Panc1 (cell line): ENCODE measurements around the gene TOPBP1. TPM values are rescaled to one million over a fixed set of nuclear protein-coding genes. Genes with fewer than 3 reads are reported as not detected.

Experiments
- ATAC-seq: fragments of 200-7000 bp; cut with Tn5 transposase; 2 replicates; pipeline ENCODE4 v1.9.1; 2020; ENCODE audit warnings: mild to moderate bottlenecking, moderate library complexity
- BruUV-seq: library from RNA; stranded (reverse); fragments of 400-500 nt; replicated peaks from 2 replicates; lab custom pipeline; 2021; lab: Mats Ljungman, UMichigan
- CTCF ChIA-PET: fragments of 300-600 bp; sonication (Branson Sonifier 250); formaldehyde crosslinking; loops from one replicate; lab custom pipeline; 2022; ENCODE audit warnings: antibody characterized with exemption; lab: Charles Lee
- POLR2A ChIA-PET: fragments of 300-600 bp; sonication (Branson Sonifier 250); formaldehyde crosslinking; loops from one replicate; lab custom pipeline; 2022; ENCODE audit warnings: antibody characterized with exemption; lab: Charles Lee
- DNase-seq: peaks from one replicate; pipeline ENCODE4 v3.0.0-alpha.2; 2010; ENCODE audit warnings: low read depth, low spot score
- H3K27ac ChIP-seq: 2 replicates; pipeline ENCODE4 v1.5.1; 2011; ENCODE audit warnings: mild to moderate bottlenecking, low read length, inconsistent platforms
- H3K27me3 ChIP-seq: fragments of 200-500 bp; sonication (Bioruptor generic); 2 replicates; pipeline ENCODE4 v1.6.0; 2014; ENCODE audit warnings: low read length, inconsistent platforms; ENCODE audit not compliant: control insufficient read depth, insufficient read depth
- H3K36me3 ChIP-seq: fragments of 200-500 bp; sonication (Bioruptor generic); 2 replicates; pipeline ENCODE4 v1.5.1; 2014; ENCODE audit warnings: inconsistent platforms, mild to moderate bottlenecking, low read length, moderate library complexity; ENCODE audit not compliant: control insufficient read depth, insufficient read depth
- H3K4me1 ChIP-seq: 2 replicates; pipeline ENCODE4 v1.5.1; 2011; ENCODE audit warnings: inconsistent platforms, mild to moderate bottlenecking, low read length, moderate library complexity; ENCODE audit not compliant: control insufficient read depth, insufficient read depth
- H3K4me3 ChIP-seq, 2 experiments: 2 replicates each; pipeline ENCODE4 v1.5.1; 2011 to 2012; ENCODE audit warnings: low read depth in 2 of 2, low read length in 2 of 2, mild to moderate bottlenecking in 2 of 2, inconsistent platforms in 1 of 2, moderate library complexity in 1 of 2
- H3K9me3 ChIP-seq: fragments of 200-500 bp; sonication (Bioruptor generic); 2 replicates; pipeline ENCODE4 v1.5.1; 2014; ENCODE audit warnings: low read depth, mild to moderate bottlenecking, inconsistent platforms, low read length, moderate library complexity; ENCODE audit not compliant: control insufficient read depth, insufficient read depth
- POLR2AphosphoS5 ChIP-seq: IDR thresholded peaks from 2 replicates; pipeline ENCODE4 v1.6.1; 2012; ENCODE audit warnings: mild to moderate bottlenecking, low read depth, low read length, moderate library complexity
- SIN3A ChIP-seq: IDR thresholded peaks from 2 replicates; pipeline ENCODE4 v1.6.1; 2012; ENCODE audit warnings: low read depth, mild to moderate bottlenecking, low read length, moderate library complexity, borderline replicate concordance; ENCODE audit not compliant: insufficient read depth
- TCF7L2 ChIP-seq: IDR thresholded peaks from 2 replicates; pipeline ENCODE4 v1.6.1; 2011; ENCODE audit warnings: mild to moderate bottlenecking, low read depth, low read length, inconsistent platforms
- in situ Hi-C: cut with HindIII; loops from 2 replicates; pipeline ENCODE4 v1.10.0; 2016; ENCODE audit warnings: low sequenced_read_pairs, low pct_unique_long_range_greater_than_20kb
- intact Hi-C: fragments of 100-400 bp; cut with micrococcal nuclease; formaldehyde crosslinking; loops from one replicate; pipeline ENCODE4 v1.10.0; 2022; ENCODE audit not compliant: unreplicated experiment
- total RNA-seq: library from RNA; stranded (reverse); gene quantifications from one replicate; pipeline ENCODE4 v1.2.1, GENCODE V29; 2021; ENCODE audit not compliant: unreplicated experiment
- TF ChIP-seq, protein P1 (sequence below): fragments of 450-650 bp; IDR thresholded peaks from 2 replicates; pipeline ENCODE4 v1.5.1; 2017; ENCODE audit warnings: mild to moderate bottlenecking
- TF ChIP-seq, protein P2 (sequence below), 2 experiments: IDR thresholded peaks; 2 replicates each; pipeline ENCODE4 v1.6.1; 2011 to 2012; ENCODE audit warnings: low read depth in 2 of 2, control low read depth in 1 of 2, low read length in 1 of 2, mild to moderate bottlenecking in 1 of 2, moderate library complexity in 1 of 2; ENCODE audit not compliant: insufficient read depth in 1 of 2

Gene TOPBP1
- total RNA-seq, 1 experiment from 2014 or later: 78.4 TPM

DNA sequence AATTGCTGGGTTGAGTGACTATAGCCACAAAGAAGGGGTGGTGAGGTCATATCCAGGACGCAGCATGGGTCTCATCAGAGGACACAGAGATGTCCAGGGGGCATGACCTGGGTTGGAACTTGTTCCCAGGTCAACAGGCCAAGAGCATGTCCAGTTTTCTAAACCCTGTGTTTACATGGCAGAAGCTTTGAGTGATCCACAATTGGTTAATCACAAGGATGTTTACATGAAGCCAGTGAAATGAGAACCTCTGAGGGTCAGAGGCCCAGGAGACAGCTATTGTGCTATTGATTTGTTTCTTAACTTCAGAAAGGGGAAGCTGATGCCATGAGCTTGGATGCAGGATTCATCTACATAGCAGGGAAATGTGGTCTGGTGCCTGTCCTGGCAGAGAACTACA lies 42.2 kb upstream of the TOPBP1 start:
- in situ Hi-C loops: no loop called here
- Histone ChIP-seq H3K27me3 (peaks cover 32% of the 10 kb centered on the region), H3K27ac (no peak overlapping the region), H3K9me3 (no peaks in the 10 kb centered on the region), H3K4me1 (no peaks in the 10 kb centered on the region), H3K4me3 (no peak overlapping the region), H3K36me3 (no peaks in the 10 kb centered on the region; the same call in 1 of the 2 replicates)
- TF ChIP-seq TCF7L2 (no peak), SIN3A (no peak), POLR2AphosphoS5 (no peak)
- TF ChIP-seq, protein P1, sequence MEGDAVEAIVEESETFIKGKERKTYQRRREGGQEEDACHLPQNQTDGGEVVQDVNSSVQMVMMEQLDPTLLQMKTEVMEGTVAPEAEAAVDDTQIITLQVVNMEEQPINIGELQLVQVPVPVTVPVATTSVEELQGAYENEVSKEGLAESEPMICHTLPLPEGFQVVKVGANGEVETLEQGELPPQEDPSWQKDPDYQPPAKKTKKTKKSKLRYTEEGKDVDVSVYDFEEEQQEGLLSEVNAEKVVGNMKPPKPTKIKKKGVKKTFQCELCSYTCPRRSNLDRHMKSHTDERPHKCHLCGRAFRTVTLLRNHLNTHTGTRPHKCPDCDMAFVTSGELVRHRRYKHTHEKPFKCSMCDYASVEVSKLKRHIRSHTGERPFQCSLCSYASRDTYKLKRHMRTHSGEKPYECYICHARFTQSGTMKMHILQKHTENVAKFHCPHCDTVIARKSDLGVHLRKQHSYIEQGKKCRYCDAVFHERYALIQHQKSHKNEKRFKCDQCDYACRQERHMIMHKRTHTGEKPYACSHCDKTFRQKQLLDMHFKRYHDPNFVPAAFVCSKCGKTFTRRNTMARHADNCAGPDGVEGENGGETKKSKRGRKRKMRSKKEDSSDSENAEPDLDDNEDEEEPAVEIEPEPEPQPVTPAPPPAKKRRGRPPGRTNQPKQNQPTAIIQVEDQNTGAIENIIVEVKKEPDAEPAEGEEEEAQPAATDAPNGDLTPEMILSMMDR: no peak
- TF ChIP-seq, protein P2, sequence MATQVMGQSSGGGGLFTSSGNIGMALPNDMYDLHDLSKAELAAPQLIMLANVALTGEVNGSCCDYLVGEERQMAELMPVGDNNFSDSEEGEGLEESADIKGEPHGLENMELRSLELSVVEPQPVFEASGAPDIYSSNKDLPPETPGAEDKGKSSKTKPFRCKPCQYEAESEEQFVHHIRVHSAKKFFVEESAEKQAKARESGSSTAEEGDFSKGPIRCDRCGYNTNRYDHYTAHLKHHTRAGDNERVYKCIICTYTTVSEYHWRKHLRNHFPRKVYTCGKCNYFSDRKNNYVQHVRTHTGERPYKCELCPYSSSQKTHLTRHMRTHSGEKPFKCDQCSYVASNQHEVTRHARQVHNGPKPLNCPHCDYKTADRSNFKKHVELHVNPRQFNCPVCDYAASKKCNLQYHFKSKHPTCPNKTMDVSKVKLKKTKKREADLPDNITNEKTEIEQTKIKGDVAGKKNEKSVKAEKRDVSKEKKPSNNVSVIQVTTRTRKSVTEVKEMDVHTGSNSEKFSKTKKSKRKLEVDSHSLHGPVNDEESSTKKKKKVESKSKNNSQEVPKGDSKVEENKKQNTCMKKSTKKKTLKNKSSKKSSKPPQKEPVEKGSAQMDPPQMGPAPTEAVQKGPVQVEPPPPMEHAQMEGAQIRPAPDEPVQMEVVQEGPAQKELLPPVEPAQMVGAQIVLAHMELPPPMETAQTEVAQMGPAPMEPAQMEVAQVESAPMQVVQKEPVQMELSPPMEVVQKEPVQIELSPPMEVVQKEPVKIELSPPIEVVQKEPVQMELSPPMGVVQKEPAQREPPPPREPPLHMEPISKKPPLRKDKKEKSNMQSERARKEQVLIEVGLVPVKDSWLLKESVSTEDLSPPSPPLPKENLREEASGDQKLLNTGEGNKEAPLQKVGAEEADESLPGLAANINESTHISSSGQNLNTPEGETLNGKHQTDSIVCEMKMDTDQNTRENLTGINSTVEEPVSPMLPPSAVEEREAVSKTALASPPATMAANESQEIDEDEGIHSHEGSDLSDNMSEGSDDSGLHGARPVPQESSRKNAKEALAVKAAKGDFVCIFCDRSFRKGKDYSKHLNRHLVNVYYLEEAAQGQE (IDR thresholded peaks at IDR 0.05; ENCODE audit: insufficient read depth in 1 of 2, low read depth in 2 of 2, low read length in 1 of 2): no peak
- CTCF ChIA-PET: no interaction called here
- BruUV-seq: no TSS peak
- DNase-seq: no peak
- ATAC-seq: no peak
- intact Hi-C loops: no loop called here
- POLR2A ChIA-PET: no interaction called here

DNA sequence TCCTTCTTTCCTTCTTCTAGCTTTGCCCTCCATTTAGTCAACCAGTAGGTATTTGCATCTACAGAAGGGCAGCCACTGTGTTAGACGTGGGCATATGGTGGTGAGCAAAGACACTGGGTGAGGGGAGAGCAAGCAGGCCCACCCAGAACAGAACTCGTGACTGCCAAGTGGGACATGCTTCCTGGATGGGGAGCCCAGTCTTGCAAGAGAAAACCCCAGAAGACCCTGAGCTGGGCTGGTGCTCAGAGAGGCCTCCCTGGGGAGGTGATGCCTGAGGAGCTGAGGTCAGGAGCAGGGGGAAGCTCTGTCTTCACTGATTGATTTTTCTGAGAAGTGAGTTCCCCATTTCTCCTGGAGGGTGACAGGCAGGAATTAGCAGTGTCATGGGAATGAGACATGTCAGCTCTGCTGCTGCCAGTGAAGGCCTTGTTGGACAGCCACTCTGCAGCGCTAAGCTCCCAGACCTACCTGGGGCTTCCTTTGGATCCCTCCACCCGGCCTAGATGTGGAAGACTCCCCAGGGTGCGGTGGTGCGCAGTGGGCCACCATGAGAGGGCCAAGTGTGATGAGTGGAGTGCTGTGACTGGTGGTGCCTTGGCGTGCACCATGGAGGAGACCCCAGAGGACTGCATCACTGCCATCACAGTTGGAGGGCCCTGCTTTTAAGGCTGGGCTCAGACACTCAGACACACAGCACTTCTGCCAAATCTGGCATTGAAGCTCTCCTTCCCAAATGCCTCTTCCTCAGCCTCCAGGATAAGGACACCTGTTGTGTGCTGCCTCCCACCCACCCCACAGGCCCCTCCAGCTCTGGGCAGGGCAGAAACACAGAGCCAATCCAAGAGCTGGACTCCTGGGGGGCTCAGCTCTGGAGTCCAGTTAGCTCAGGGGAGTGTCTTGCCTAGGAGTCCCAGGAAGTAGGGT lies 40.0 kb upstream of the TOPBP1 start:
- CTCF ChIA-PET: no interaction called here
- intact Hi-C loops (no loop called here), in situ Hi-C loops (no loop called here)
- H3K4me1 ChIP-seq: no peaks in the 10 kb centered on the region
- no peaks in the 10 kb centered on the region for H3K36me3 ChIP-seq
- H3K4me3 ChIP-seq: no peak overlapping the region
- no peak overlapping the region for H3K27ac ChIP-seq
- no TSS peak for BruUV-seq
- peaks cover 13% of the 10 kb centered on the region for H3K27me3 ChIP-seq
- no peak for DNase-seq
- peaks cover 7% of the 10 kb centered on the region; the same call in 1 of the 2 replicates for H3K9me3 ChIP-seq
- TF ChIP-seq POLR2AphosphoS5: no peak
- TF ChIP-seq, protein P2 (IDR thresholded peaks at IDR 0.05; ENCODE audit: insufficient read depth in 1 of 2, low read depth in 2 of 2, low read length in 1 of 2): no peak
- POLR2A ChIA-PET: no interaction called here
- no peak for ATAC-seq
